ENCODE measurements around the gene TAF4B. TPM values are rescaled to one million over a fixed set of nuclear protein-coding genes. Genes with fewer than 3 reads are reported as not detected.

Gene TAF4B
- total and polyA plus RNA-seq, 2 of the 8 experiments (the other 6 are each of a cell fraction or from before 2014, with no cell fraction given): 9.3 to 19.8 TPM

GRCh38 chr18:26320686-26321085 lies 94.4 kb downstream of the TAF4B start (continued):
- TF ChIP-seq CHD7 (IDR thresholded peaks at IDR 0.05; ENCODE audit: insufficient replicate concordance, low read length) (no peak), CTCF (IDR thresholded peaks at IDR 0.05; ENCODE audit: control extremely low read depth in 1 of 3, insufficient read depth in 1 of 3, low read depth in 1 of 3, low read length in 3 of 3) (no peak), BRCA1 (IDR thresholded peaks at IDR 0.05; ENCODE audit: low read depth, low read length) (no peak), SIRT6 (IDR thresholded peaks at IDR 0.05; ENCODE audit: low read length) (no peak), KDM5A (IDR thresholded peaks at IDR 0.05; ENCODE audit: low read length) (no peak), SAP30 (IDR thresholded peaks at IDR 0.05; ENCODE audit: insufficient read depth, insufficient replicate concordance, low read length) (no peak), YY1 (IDR thresholded peaks at IDR 0.05; ENCODE audit: low read depth, low read length) (no peak), HDAC2 (IDR thresholded peaks at IDR 0.05; ENCODE audit: borderline replicate concordance in 1 of 2, low read depth in 2 of 2, low read length in 2 of 2) (no peak), CHD2 (IDR thresholded peaks at IDR 0.05; ENCODE audit: low read length) (no peak)
